ENCODE results near the gene LRRC4C. TPM values are rescaled to one million over a fixed set of nuclear protein-coding genes. Genes with fewer than 3 reads are reported as not detected.

Gene LRRC4C
- total and polyA plus RNA-seq, 10 of the 15 experiments (the other 5 are each of a cell fraction or from before 2014, with no cell fraction given), result 1.5 TPM; not detected in 9

DNA sequence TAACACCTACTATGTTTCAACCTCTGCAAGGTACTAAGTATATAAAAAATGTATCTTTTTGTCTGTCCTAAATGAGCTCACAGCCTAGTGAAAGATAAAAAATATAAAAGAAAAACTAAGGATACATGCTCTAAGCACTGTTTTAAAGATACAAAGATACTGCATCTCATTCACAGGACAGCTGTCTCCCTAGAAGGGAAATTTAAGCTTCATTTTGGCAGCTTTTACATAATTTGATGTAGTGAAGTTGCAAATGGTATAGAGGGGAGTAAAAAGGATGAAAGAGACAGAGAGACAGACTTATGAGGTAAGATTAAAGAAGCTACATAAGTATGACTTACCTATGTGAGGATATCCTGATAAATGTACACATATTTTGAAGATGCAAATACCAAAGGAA lies 53.6 kb downstream of the LRRC4C start:
- in situ Hi-C loops (cut with MboI), result no loop called here
- no peak for DNase-seq (ENCODE audit: low read depth, low spot score)
- ChIA-PET RAD21 (ENCODE audit: unreplicated experiment) (no interaction called here), SMC1A (ENCODE audit: uncharacterized antibody, unreplicated experiment) (interaction anchor here (1.6 kb wide), 1 partner anchor 8 kb away, joined by 5 read pairs; no protein-coding TSS in a partner anchor), POLR2A (no interaction called here), CTCF (no interaction called here)
- intact Hi-C loops (cut with micrococcal nuclease; ENCODE audit: unreplicated experiment), result no loop called here
- Histone ChIP-seq H3K27ac (ENCODE audit: control insufficient read depth, insufficient read depth) (no peak overlapping the region), H4K20me1 (ENCODE audit: control insufficient read depth, insufficient read depth) (no peaks in the 10 kb centered on the region), H3K4me2 (ENCODE audit: control insufficient read depth, insufficient read depth) (no peak overlapping the region), H3K4me3 (no peak overlapping the region), H2AFZ (ENCODE audit: control insufficient read depth, low read depth, low read length) (no peak overlapping the region), H3K9me3 (replicated peaks; ENCODE audit: control insufficient read depth, insufficient read depth, low read length) (no peaks in the 10 kb centered on the region), H3K79me2 (ENCODE audit: control insufficient read depth, insufficient read depth, low read length) (no peaks in the 10 kb centered on the region), H3K36me3 (ENCODE audit: control insufficient read depth in 2 of 2, insufficient read depth in 2 of 2, low read length in 1 of 2) (no peaks in the 10 kb centered on the region), H3K4me1 (ENCODE audit: control insufficient read depth, insufficient read depth, low read length) (no peaks in the 10 kb centered on the region), H3K9ac (ENCODE audit: control insufficient read depth, insufficient read depth, low read length) (no peak overlapping the region), H3K27me3 (replicated peaks in 1 of 2; ENCODE audit: control insufficient read depth in 2 of 2, insufficient read depth in 2 of 2, low read length in 1 of 2) (no peaks in the 10 kb centered on the region)
- TF ChIP-seq IKZF2 (IDR thresholded peaks at IDR 0.05) (no peak), TBL1XR1 (IDR thresholded peaks at IDR 0.05; ENCODE audit: low read depth, low read length) (no peak), EED (IDR thresholded peaks at IDR 0.05; ENCODE audit: low read depth) (no peak), EZH2 (IDR thresholded peaks at IDR 0.05; ENCODE audit: borderline replicate concordance, control insufficient read depth, low read depth, low read length) (no peak), MTA2 (IDR thresholded peaks at IDR 0.05; ENCODE audit: low read depth) (no peak), NR2C2 (IDR thresholded peaks at IDR 0.05; ENCODE audit: borderline replicate concordance, control insufficient read depth, insufficient read length, low read depth) (no peak), MEF2B (IDR thresholded peaks at IDR 0.05; ENCODE audit: partially characterized antibody, poor library complexity, severe bottlenecking) (no peak), SP1 (IDR thresholded peaks at IDR 0.05; ENCODE audit: low read depth, low read length) (no peak), RCOR1 (conservative IDR thresholded peaks at IDR 0.05; ENCODE audit: low read depth, low read length) (no peak)
- TF ChIP-seq, protein P1, sequence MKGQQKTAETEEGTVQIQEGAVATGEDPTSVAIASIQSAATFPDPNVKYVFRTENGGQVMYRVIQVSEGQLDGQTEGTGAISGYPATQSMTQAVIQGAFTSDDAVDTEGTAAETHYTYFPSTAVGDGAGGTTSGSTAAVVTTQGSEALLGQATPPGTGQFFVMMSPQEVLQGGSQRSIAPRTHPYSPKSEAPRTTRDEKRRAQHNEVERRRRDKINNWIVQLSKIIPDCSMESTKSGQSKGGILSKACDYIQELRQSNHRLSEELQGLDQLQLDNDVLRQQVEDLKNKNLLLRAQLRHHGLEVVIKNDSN (IDR thresholded peaks at IDR 0.05; ENCODE audit: borderline replicate concordance, extremely low read length, insufficient read depth, low read depth, low read length), result no peak
- no peak for ATAC-seq
- BruUV-seq (replicated peaks), result no TSS peak
- FAIRE-seq, result no peak
